GM18858 (cell line): Measurements from ENCODE around the gene TMEM187.

Source experiments
- ATAC-seq: cut with Tn5 transposase; IDR thresholded peaks from one replicate; pipeline ENCODE4 v1.9.1; 2021; ENCODE audit not compliant: unreplicated experiment

TMEM187 gene

GRCh38 chrX:153934762-153935325, 37.7 kb upstream of the TMEM187 start, which contains the start of gene NAA10:
NAA10 (minus strand) TSS chrX:153935037; CDS start chrX:153934904, 133 bp downstream.
- ATAC-seq = peak; percentile 92

- no peak for ATAC-seq
Observed at GRCh38 chrX:153935326-153935851, 37.2 kb upstream of the TMEM187 start.

GRCh38 chrX:153937056-153937455, 35.5 kb upstream of the TMEM187 start:
- no peak for ATAC-seq

GRCh38 chrX:153938226-153938786, 34.2 kb upstream of the TMEM187 start:
- no peak for ATAC-seq

- no peak for ATAC-seq
Observed at GRCh38 chrX:153939573-153939972, 33.0 kb upstream of the TMEM187 start.

- no peak for ATAC-seq
Observed at GRCh38 chrX:153941336-153942252, 31.0 kb upstream of the TMEM187 start.

GRCh38 chrX:153944140-153944799, 28.3 kb upstream of the TMEM187 start, which contains the start of gene RENBP:
RENBP (minus strand) TSS chrX:153944643; CDS start chrX:153944610, 33 bp downstream.
- no peak for ATAC-seq

- no peak for ATAC-seq
Observed at GRCh38 chrX:153944800-153945150, 27.8 kb upstream of the TMEM187 start.

- no peak for ATAC-seq
Observed at GRCh38 chrX:153945956-153946943, 26.3 kb upstream of the TMEM187 start.

GRCh38 chrX:153947009-153947769, 25.4 kb upstream of the TMEM187 start:
- peak; percentile 85 for ATAC-seq

- ATAC-seq = no peak
Observed at GRCh38 chrX:153948002-153948466, 24.5 kb upstream of the TMEM187 start.

- ATAC-seq = no peak
Observed at GRCh38 chrX:153948847-153949805, 23.4 kb upstream of the TMEM187 start.

- ATAC-seq = no peak
Observed at GRCh38 chrX:153950127-153950526, 22.4 kb upstream of the TMEM187 start.

- no peak for ATAC-seq
Observed at GRCh38 chrX:153951683-153952372, 20.7 kb upstream of the TMEM187 start.

- ATAC-seq = no peak
Observed at GRCh38 chrX:153952373-153953026, 20.1 kb upstream of the TMEM187 start.

GRCh38 chrX:153953342-153953830, 19.2 kb upstream of the TMEM187 start:
- ATAC-seq = no peak
